ENCODE measurements around the gene CCT2.

Gene CCT2

DNA sequence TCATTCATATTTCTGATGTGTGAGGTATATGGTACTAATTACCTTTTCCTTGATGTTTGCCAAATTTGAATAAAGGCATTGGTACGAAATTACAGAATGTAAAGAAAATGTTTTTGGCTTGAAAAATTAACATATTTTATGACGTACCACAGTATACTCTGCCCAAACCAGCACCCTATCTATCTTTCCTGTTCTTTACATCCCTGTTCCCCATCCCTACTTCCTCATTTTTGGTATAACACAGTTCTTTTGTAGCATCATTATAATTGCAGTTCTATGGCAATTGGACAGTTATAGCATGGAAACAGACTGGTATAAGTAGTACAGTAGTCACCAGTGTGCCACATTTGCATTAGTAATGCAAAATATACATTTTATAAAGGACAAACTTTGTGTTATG is 7.0 kb upstream of the CCT2 start:
- no peaks in the 10 kb centered on the region for H3K4me1 ChIP-seq (ENCODE audit: control insufficient read depth, insufficient read depth, low read length)
- ChIA-PET POLR2A (no interaction called here), CTCF (no interaction called here)

More for the DNA sequence above, 7.0 kb upstream of the CCT2 start:
- Histone ChIP-seq H3K4me3 (ENCODE audit: low read depth, low read length) (no peak overlapping the region), H3K36me3 (ENCODE audit: control insufficient read depth in 2 of 2, insufficient read depth in 1 of 2, low read length in 2 of 2) (peaks cover 13 to 30% of the 10 kb centered on the region in 2 experiments), H3K27ac (ENCODE audit: extremely low read depth, low read depth, low read length) (no peak overlapping the region), H3K9me3 (ENCODE audit: control insufficient read depth, insufficient read depth, low read depth, low read length) (no peaks in the 10 kb centered on the region)
- TF ChIP-seq ZNF747 (tag by site-specific recombination; IDR thresholded peaks at IDR 0.05) (no peak), SCRT1 (tag by site-specific recombination; IDR thresholded peaks at IDR 0.05; ENCODE audit: borderline replicate concordance) (no peak), ZNF776 (tag by site-specific recombination; IDR thresholded peaks at IDR 0.05; ENCODE audit: borderline replicate concordance) (no peak), ZNF155 (tag by site-specific recombination; IDR thresholded peaks at IDR 0.05) (no peak), ZNF10 (tag by site-specific recombination; IDR thresholded peaks at IDR 0.05) (no peak), ZNF530 (tag by site-specific recombination; IDR thresholded peaks at IDR 0.05; ENCODE audit: low read depth) (no peak), ZNF514 (tag by site-specific recombination; IDR thresholded peaks at IDR 0.05) (no peak), ZNF394 (tag by site-specific recombination; IDR thresholded peaks at IDR 0.05; ENCODE audit: borderline replicate concordance) (no peak), ZNF660 (tag by site-specific recombination; IDR thresholded peaks at IDR 0.05) (no peak), ZNF239 (tag by site-specific recombination; IDR thresholded peaks at IDR 0.05) (no peak), ZNF138 (tag by site-specific recombination; IDR thresholded peaks at IDR 0.05; ENCODE audit: borderline replicate concordance) (no peak), BCL11B (tag by site-specific recombination; IDR thresholded peaks at IDR 0.05; ENCODE audit: low read depth) (no peak), ZNF391 (tag by site-specific recombination; IDR thresholded peaks at IDR 0.05; ENCODE audit: borderline replicate concordance, low read depth) (no peak), ZNF629 (tag by site-specific recombination; IDR thresholded peaks at IDR 0.05) (no peak)
- TF ChIP-seq, protein P1, sequence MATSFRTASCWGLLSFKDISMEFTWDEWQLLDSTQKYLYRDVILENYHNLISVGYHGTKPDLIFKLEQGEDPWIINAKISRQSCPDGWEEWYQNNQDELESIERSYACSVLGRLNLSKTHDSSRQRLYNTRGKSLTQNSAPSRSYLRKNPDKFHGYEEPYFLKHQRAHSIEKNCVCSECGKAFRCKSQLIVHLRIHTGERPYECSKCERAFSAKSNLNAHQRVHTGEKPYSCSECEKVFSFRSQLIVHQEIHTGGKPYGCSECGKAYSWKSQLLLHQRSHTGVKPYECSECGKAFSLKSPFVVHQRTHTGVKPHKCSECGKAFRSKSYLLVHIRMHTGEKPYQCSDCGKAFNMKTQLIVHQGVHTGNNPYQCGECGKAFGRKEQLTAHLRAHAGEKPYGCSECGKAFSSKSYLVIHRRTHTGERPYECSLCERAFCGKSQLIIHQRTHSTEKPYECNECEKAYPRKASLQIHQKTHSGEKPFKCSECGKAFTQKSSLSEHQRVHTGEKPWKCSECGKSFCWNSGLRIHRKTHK (tag by site-specific recombination; IDR thresholded peaks at IDR 0.05): no peak
- TF ChIP-seq, protein P2, sequence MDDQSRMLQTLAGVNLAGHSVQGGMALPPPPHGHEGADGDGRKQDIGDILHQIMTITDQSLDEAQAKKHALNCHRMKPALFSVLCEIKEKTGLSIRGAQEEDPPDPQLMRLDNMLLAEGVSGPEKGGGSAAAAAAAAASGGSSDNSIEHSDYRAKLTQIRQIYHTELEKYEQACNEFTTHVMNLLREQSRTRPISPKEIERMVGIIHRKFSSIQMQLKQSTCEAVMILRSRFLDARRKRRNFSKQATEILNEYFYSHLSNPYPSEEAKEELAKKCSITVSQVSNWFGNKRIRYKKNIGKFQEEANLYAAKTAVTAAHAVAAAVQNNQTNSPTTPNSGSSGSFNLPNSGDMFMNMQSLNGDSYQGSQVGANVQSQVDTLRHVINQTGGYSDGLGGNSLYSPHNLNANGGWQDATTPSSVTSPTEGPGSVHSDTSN (CRISPR knock-in tag; IDR thresholded peaks at IDR 0.05): no peak
- TF ChIP-seq, protein P3, sequence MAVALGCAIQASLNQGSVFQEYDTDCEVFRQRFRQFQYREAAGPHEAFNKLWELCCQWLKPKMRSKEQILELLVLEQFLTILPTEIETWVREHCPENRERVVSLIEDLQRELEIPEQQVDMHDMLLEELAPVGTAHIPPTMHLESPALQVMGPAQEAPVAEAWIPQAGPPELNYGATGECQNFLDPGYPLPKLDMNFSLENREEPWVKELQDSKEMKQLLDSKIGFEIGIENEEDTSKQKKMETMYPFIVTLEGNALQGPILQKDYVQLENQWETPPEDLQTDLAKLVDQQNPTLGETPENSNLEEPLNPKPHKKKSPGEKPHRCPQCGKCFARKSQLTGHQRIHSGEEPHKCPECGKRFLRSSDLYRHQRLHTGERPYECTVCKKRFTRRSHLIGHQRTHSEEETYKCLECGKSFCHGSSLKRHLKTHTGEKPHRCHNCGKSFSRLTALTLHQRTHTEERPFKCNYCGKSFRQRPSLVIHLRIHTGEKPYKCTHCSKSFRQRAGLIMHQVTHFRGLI (tag by site-specific recombination; IDR thresholded peaks at IDR 0.05): no peak
- TF ChIP-seq, protein P4, sequence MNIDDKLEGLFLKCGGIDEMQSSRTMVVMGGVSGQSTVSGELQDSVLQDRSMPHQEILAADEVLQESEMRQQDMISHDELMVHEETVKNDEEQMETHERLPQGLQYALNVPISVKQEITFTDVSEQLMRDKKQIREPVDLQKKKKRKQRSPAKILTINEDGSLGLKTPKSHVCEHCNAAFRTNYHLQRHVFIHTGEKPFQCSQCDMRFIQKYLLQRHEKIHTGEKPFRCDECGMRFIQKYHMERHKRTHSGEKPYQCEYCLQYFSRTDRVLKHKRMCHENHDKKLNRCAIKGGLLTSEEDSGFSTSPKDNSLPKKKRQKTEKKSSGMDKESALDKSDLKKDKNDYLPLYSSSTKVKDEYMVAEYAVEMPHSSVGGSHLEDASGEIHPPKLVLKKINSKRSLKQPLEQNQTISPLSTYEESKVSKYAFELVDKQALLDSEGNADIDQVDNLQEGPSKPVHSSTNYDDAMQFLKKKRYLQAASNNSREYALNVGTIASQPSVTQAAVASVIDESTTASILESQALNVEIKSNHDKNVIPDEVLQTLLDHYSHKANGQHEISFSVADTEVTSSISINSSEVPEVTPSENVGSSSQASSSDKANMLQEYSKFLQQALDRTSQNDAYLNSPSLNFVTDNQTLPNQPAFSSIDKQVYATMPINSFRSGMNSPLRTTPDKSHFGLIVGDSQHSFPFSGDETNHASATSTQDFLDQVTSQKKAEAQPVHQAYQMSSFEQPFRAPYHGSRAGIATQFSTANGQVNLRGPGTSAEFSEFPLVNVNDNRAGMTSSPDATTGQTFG (tag by site-specific recombination; IDR thresholded peaks at IDR 0.05; ENCODE audit: borderline replicate concordance): no peak
- TF ChIP-seq, protein P5, sequence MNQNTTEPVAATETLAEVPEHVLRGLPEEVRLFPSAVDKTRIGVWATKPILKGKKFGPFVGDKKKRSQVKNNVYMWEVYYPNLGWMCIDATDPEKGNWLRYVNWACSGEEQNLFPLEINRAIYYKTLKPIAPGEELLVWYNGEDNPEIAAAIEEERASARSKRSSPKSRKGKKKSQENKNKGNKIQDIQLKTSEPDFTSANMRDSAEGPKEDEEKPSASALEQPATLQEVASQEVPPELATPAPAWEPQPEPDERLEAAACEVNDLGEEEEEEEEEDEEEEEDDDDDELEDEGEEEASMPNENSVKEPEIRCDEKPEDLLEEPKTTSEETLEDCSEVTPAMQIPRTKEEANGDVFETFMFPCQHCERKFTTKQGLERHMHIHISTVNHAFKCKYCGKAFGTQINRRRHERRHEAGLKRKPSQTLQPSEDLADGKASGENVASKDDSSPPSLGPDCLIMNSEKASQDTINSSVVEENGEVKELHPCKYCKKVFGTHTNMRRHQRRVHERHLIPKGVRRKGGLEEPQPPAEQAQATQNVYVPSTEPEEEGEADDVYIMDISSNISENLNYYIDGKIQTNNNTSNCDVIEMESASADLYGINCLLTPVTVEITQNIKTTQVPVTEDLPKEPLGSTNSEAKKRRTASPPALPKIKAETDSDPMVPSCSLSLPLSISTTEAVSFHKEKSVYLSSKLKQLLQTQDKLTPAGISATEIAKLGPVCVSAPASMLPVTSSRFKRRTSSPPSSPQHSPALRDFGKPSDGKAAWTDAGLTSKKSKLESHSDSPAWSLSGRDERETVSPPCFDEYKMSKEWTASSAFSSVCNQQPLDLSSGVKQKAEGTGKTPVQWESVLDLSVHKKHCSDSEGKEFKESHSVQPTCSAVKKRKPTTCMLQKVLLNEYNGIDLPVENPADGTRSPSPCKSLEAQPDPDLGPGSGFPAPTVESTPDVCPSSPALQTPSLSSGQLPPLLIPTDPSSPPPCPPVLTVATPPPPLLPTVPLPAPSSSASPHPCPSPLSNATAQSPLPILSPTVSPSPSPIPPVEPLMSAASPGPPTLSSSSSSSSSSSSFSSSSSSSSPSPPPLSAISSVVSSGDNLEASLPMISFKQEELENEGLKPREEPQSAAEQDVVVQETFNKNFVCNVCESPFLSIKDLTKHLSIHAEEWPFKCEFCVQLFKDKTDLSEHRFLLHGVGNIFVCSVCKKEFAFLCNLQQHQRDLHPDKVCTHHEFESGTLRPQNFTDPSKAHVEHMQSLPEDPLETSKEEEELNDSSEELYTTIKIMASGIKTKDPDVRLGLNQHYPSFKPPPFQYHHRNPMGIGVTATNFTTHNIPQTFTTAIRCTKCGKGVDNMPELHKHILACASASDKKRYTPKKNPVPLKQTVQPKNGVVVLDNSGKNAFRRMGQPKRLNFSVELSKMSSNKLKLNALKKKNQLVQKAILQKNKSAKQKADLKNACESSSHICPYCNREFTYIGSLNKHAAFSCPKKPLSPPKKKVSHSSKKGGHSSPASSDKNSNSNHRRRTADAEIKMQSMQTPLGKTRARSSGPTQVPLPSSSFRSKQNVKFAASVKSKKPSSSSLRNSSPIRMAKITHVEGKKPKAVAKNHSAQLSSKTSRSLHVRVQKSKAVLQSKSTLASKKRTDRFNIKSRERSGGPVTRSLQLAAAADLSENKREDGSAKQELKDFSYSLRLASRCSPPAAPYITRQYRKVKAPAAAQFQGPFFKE (tag by site-specific recombination; IDR thresholded peaks at IDR 0.05; ENCODE audit: borderline replicate concordance): no peak
- TF ChIP-seq, protein P6, sequence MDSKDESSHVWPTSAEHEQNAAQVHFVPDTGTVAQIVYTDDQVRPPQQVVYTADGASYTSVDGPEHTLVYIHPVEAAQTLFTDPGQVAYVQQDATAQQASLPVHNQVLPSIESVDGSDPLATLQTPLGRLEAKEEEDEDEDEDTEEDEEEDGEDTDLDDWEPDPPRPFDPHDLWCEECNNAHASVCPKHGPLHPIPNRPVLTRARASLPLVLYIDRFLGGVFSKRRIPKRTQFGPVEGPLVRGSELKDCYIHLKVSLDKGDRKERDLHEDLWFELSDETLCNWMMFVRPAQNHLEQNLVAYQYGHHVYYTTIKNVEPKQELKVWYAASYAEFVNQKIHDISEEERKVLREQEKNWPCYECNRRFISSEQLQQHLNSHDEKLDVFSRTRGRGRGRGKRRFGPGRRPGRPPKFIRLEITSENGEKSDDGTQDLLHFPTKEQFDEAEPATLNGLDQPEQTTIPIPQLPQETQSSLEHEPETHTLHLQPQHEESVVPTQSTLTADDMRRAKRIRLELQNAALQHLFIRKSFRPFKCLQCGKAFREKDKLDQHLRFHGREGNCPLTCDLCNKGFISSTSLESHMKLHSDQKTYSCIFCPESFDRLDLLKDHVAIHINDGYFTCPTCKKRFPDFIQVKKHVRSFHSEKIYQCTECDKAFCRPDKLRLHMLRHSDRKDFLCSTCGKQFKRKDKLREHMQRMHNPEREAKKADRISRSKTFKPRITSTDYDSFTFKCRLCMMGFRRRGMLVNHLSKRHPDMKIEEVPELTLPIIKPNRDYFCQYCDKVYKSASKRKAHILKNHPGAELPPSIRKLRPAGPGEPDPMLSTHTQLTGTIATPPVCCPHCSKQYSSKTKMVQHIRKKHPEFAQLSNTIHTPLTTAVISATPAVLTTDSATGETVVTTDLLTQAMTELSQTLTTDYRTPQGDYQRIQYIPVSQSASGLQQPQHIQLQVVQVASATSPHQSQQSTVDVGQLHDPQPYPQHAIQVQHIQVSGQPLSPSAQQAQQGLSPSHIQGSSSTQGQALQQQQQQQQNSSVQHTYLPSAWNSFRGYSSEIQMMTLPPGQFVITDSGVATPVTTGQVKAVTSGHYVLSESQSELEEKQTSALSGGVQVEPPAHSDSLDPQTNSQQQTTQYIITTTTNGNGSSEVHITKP (tag by site-specific recombination; IDR thresholded peaks at IDR 0.05): no peak

All from HEK293 (cell line).